ENCODE measurements around the gene PTPN23.

PTPN23 gene

GRCh38 chr3:47429476-47430270 lies 48.9 kb downstream of the PTPN23 start:
- TF ChIP-seq SUZ12 (IDR thresholded peaks at IDR 0.05): no peak
- no peak for TF ChIP-seq BHLHE40 (IDR thresholded peaks at IDR 0.05; ENCODE audit: borderline replicate concordance)
- no peak for TF ChIP-seq TARDBP (IDR thresholded peaks at IDR 0.05)
- no peak for TF ChIP-seq HDGF (IDR thresholded peaks at IDR 0.05; ENCODE audit: borderline replicate concordance)
- TF ChIP-seq PKNOX1 (IDR thresholded peaks at IDR 0.05): no peak
- no peak for TF ChIP-seq NFRKB (IDR thresholded peaks at IDR 0.05)
- no peak for TF ChIP-seq FOXK2 (IDR thresholded peaks at IDR 0.05)
- no peak for TF ChIP-seq ARNT (IDR thresholded peaks at IDR 0.05)
- no peak for TF ChIP-seq ELF4 (IDR thresholded peaks at IDR 0.05)
- no peak for TF ChIP-seq FOXM1 (IDR thresholded peaks at IDR 0.05; ENCODE audit: borderline replicate concordance)
- no peak for TF ChIP-seq L3MBTL2 (conservative IDR thresholded peaks at IDR 0.05)
- no peak for TF ChIP-seq SP1 (IDR thresholded peaks at IDR 0.05)
- no peak for TF ChIP-seq FOXA1 (IDR thresholded peaks at IDR 0.05)
- no peak for TF ChIP-seq ZNF384 (IDR thresholded peaks at IDR 0.05)
- no peak for TF ChIP-seq CTBP1 (IDR thresholded peaks at IDR 0.05; ENCODE audit: borderline replicate concordance)
- no peak for TF ChIP-seq LEF1 (IDR thresholded peaks at IDR 0.05; ENCODE audit: borderline replicate concordance)
- ChIA-PET CTCF (interaction anchor here (2.2 kb wide), 1 partner anchor 9 kb away, joined by 7 read pairs; no protein-coding TSS in a partner anchor), POLR2A (interaction anchor here (0.9 kb wide), 1 partner anchor 49 kb away, joined by 4 read pairs; the partner anchor contains the start of gene PTPN23)
- no peak for DNase-seq (ENCODE audit: extremely low spot score)

GRCh38 chr3:47430606-47431005 lies 49.8 kb downstream of the PTPN23 start:
- ChIA-PET POLR2A (no interaction called here), CTCF (interaction anchor here (0.6 to 2.2 kb wide), 2 partner anchors 9 to 72 kb away, joined by 4 to 7 read pairs; no protein-coding TSS in a partner anchor)
- no peak for TF ChIP-seq SP1 (IDR thresholded peaks at IDR 0.05)
- TF ChIP-seq FOXM1 (IDR thresholded peaks at IDR 0.05; ENCODE audit: borderline replicate concordance): no peak
- TF ChIP-seq ZNF384 (IDR thresholded peaks at IDR 0.05): no peak
- TF ChIP-seq LEF1 (IDR thresholded peaks at IDR 0.05; ENCODE audit: borderline replicate concordance): no peak
- no peak for TF ChIP-seq FOXA1 (IDR thresholded peaks at IDR 0.05)
- TF ChIP-seq NFRKB (IDR thresholded peaks at IDR 0.05): no peak
- TF ChIP-seq FOXK2 (IDR thresholded peaks at IDR 0.05): no peak
- no peak for TF ChIP-seq PKNOX1 (IDR thresholded peaks at IDR 0.05)
- TF ChIP-seq BHLHE40 (IDR thresholded peaks at IDR 0.05; ENCODE audit: borderline replicate concordance): no peak
- DNase-seq (ENCODE audit: extremely low spot score): no peak

- ChIA-PET CTCF (interaction anchor here (0.5 to 2.2 kb wide), 2 partner anchors 10 to 143 kb away, joined by 3 to 7 read pairs; no protein-coding TSS in a partner anchor), POLR2A (no interaction called here)
- TF ChIP-seq HDGF (IDR thresholded peaks at IDR 0.05; ENCODE audit: borderline replicate concordance) (no peak), SP1 (IDR thresholded peaks at IDR 0.05) (no peak), CTBP1 (IDR thresholded peaks at IDR 0.05; ENCODE audit: borderline replicate concordance) (no peak), BHLHE40 (IDR thresholded peaks at IDR 0.05; ENCODE audit: borderline replicate concordance) (no peak), ARNT (IDR thresholded peaks at IDR 0.05) (no peak), FOXK2 (IDR thresholded peaks at IDR 0.05) (no peak)
- no peak for DNase-seq (ENCODE audit: extremely low spot score)
Observed at GRCh38 chr3:47431225-47431624, 50.4 kb downstream of the PTPN23 start.

- ChIA-PET CTCF (interaction anchor here (2.1 kb wide), 1 partner anchor 11 kb away, joined by 4 read pairs; no protein-coding TSS in a partner anchor), POLR2A (no interaction called here)
- no peak for TF ChIP-seq LEF1 (IDR thresholded peaks at IDR 0.05; ENCODE audit: borderline replicate concordance)
- TF ChIP-seq FOXA1 (IDR thresholded peaks at IDR 0.05): no peak
- TF ChIP-seq FOXM1 (IDR thresholded peaks at IDR 0.05; ENCODE audit: borderline replicate concordance): no peak
- TF ChIP-seq CTBP1 (IDR thresholded peaks at IDR 0.05; ENCODE audit: borderline replicate concordance): no peak
- TF ChIP-seq SP1 (IDR thresholded peaks at IDR 0.05): no peak
- TF ChIP-seq ELF4 (IDR thresholded peaks at IDR 0.05): no peak
- TF ChIP-seq ARNT (IDR thresholded peaks at IDR 0.05): no peak
- DNase-seq (ENCODE audit: extremely low spot score): no peak
Observed at GRCh38 chr3:47432673-47433072, 51.9 kb downstream of the PTPN23 start.

- no peak for TF ChIP-seq PKNOX1 (IDR thresholded peaks at IDR 0.05)
- TF ChIP-seq SUZ12 (IDR thresholded peaks at IDR 0.05): no peak
- no peak for TF ChIP-seq LEF1 (IDR thresholded peaks at IDR 0.05; ENCODE audit: borderline replicate concordance)
- no peak for TF ChIP-seq SP1 (IDR thresholded peaks at IDR 0.05)
- TF ChIP-seq FOXK2 (IDR thresholded peaks at IDR 0.05): no peak
- no peak for TF ChIP-seq CTBP1 (IDR thresholded peaks at IDR 0.05; ENCODE audit: borderline replicate concordance)
- no peak for TF ChIP-seq HDGF (IDR thresholded peaks at IDR 0.05; ENCODE audit: borderline replicate concordance)
- no peak for TF ChIP-seq NFRKB (IDR thresholded peaks at IDR 0.05)
- TF ChIP-seq FOXM1 (IDR thresholded peaks at IDR 0.05; ENCODE audit: borderline replicate concordance): no peak
- TF ChIP-seq ELF4 (IDR thresholded peaks at IDR 0.05): no peak
- no peak for TF ChIP-seq L3MBTL2 (conservative IDR thresholded peaks at IDR 0.05)
- TF ChIP-seq ARNT (IDR thresholded peaks at IDR 0.05): no peak
- no peak for TF ChIP-seq ZNF384 (IDR thresholded peaks at IDR 0.05)
- ChIA-PET CTCF (interaction anchor here (2.1 kb wide), 1 partner anchor 12 kb away, joined by 4 read pairs; no protein-coding TSS in a partner anchor), POLR2A (no interaction called here)
- DNase-seq (ENCODE audit: extremely low spot score): no peak
Observed at GRCh38 chr3:47433796-47434195, 53.0 kb downstream of the PTPN23 start.

- TF ChIP-seq PKNOX1 (IDR thresholded peaks at IDR 0.05): no peak
- TF ChIP-seq NFRKB (IDR thresholded peaks at IDR 0.05): no peak
- no peak for TF ChIP-seq LEF1 (IDR thresholded peaks at IDR 0.05; ENCODE audit: borderline replicate concordance)
- no peak for TF ChIP-seq FOXK2 (IDR thresholded peaks at IDR 0.05)
- POLR2A ChIA-PET: no interaction called here
- CTCF ChIA-PET: interaction anchor here (2.1 kb wide), 1 partner anchor 13 kb away, joined by 4 read pairs; no protein-coding TSS in a partner anchor
- DNase-seq (ENCODE audit: extremely low spot score): no peak
Observed at GRCh38 chr3:47434849-47435248, 54.0 kb downstream of the PTPN23 start.
